NCI-H510A (cell line): ENCODE measurements around the gene TMEM209.
"Not testable (repeated sequence)": the region's sequence is repeated elsewhere in the genome, so short reads cannot be mapped to it uniquely, and the experiment has no call there.

ENCODE experiments used
- DNase-seq: peaks from one replicate; lab custom pipeline; 2025; lab: John Stamatoyannopoulos, UW

The TMEM209 gene

DNA sequence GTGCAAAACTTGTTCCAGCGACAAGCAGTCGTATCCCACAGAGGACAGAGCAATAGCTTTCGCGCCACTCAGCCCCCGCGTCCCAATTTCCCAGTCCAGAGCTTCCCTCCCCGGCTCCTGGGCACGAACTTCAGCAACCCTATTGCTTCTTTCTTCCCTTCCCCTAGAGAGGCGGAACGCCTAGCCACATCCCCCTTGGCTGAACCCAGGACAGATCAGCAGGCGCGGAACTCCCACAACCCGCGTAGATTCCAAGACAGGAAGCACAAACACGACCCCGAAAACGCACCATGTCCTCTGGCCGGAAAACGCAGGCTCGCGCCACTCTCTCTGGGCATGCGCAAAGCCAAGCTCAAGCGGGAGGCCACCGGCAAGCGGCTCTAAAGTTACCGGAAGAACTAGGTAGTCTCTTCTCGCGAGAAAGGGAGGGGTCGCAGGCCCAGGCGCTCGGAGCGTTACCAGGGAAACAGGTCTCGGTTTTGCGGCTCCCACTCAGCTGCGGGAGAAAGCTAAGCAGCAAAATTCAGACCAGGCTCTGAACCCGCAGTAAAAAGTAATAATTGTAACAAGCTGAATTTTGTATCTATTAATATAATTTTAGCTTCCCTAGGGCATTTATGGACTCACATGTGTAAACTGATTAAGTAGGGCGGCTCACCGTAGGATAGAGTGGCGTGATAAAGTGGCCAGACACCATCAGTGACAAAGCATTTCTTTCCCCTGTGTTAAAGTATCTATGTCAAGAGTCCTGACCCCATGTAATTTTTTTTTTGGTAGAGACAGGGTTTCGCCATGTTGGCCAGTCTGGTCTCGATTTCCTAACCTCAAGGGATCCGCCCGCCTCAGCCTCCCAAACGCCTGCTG lies at the start of gene TMEM209:
Gene TMEM209 (minus strand): TSS at position 323 of the 864 bp plus-strand sequence. CDS start 31 bp downstream, at position 292.
- peak; percentile 90 for DNase-seq

GRCh38 chr7:130254555-130254954 lies 49.3 kb upstream of the TMEM209 start:
- no peak for DNase-seq

GRCh38 chr7:130249626-130250025 lies 44.4 kb upstream of the TMEM209 start:
- not testable (repeated sequence) for DNase-seq

DNA sequence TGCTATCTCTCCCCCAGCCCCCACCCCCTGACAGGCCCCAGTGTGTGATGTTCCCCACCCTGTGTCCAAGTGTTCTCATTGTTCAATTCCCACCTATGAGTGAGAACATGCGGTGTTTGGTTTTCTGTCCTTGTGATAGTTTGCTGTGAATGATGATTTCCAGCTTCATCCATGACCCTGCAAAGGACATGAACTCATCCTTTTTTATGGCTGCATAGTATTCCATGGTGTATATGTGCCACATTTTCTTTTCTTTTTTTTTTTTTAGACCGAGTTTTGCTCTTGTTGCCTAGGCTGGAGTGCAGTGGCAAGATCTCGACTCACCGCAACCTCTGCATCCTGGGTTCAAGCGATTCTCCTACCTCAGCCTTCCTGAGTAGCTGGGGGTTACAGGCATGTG lies 43.6 kb upstream of the TMEM209 start:
- not testable (repeated sequence) for DNase-seq

DNA sequence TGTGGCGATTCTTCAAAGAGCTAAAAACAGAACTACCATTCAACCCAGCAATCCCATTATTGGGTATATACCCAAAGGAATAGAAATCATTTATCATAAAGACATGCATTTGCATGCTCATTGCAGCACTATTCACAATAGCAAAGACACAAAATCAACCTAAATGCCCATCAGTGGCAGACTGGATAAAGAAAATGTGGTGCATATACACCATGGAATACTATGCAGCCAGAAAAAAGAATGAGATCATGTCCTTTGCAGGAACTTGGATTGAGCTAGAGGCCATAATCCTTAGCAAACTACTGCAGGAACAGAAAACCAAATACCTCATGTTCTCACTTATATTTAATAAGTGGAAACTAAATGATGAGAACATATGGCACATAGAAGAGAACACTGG lies 41.3 kb upstream of the TMEM209 start:
- not testable (repeated sequence) for DNase-seq

GRCh38 chr7:130243486-130243885 lies 38.3 kb upstream of the TMEM209 start:
- DNase-seq: not testable (repeated sequence)

- no peak for DNase-seq
These were observed 37.2 kb upstream of the TMEM209 start for GRCh38 chr7:130242198-130243014.

- DNase-seq: no peak
These were observed 35.0 kb upstream of the TMEM209 start for GRCh38 chr7:130240240-130240639.

- DNase-seq: not testable (repeated sequence)
These were observed 31.2 kb upstream of the TMEM209 start for GRCh38 chr7:130236361-130236760.

- DNase-seq: no peak
These were observed 28.9 kb upstream of the TMEM209 start for GRCh38 chr7:130234078-130234477.

- no peak for DNase-seq
These were observed 27.0 kb upstream of the TMEM209 start for GRCh38 chr7:130232209-130232608.

DNA sequence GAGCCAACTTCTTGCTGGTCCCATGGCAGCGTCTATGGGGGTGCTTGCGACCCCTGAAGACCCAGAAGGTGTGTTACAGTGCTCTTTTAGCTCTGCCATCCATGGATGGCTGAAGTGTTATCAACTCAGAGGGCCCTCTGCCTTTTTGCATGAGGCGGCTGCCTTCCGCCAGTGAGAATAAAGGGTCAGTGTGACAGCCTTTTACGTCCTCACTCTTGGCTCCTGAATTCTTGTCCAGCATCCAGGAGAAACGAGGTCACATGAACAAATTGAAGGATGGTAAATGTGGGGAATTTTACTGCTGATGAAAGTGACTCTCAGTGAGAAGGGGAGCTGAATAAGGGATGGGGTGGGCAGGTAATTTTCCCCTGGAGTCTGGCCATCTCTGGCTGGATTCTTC lies 26.6 kb upstream of the TMEM209 start:
- DNase-seq: no peak

GRCh38 chr7:130229981-130230380 lies 24.8 kb upstream of the TMEM209 start:
- DNase-seq: not testable (repeated sequence)

DNA sequence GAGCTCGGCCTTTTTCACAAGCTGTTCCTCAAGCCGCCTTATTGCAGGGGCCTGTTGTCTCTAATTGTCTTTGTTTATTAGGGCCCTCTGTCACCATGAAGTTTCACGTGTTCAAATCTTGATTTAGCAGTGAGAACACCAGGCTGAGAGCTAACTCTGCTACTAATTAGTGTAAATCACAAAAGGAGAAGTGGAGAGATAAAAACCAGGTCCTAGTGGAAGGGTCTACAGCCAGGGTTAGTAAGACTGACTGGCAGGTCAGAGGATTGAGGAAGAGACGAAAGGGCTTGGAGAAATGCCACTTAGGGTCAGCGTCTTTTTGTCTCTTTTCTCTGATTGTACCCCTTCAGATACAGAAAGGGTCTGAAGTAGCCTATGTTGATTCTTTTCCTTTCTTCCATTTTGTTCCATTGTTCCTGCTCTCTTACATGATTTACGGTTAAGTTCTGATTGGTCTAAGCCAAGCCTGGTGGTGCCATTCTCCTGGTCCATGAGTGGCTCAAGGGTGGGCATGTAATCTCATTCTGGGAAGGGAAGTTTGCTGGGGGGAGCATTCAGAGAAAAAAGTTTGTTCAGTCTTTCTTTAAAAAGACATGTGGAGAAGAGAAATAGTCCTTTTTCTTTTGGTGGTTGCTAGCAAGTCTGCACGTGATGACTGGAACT lies 23.8 kb upstream of the TMEM209 start:
- DNase-seq: no peak

GRCh38 chr7:130227883-130228575 lies 22.8 kb upstream of the TMEM209 start:
- DNase-seq: no peak

GRCh38 chr7:130226333-130226732 lies 21.1 kb upstream of the TMEM209 start:
- no peak for DNase-seq

- DNase-seq: not testable (repeated sequence)
These were observed 19.7 kb upstream of the TMEM209 start for GRCh38 chr7:130224923-130225322.

DNA sequence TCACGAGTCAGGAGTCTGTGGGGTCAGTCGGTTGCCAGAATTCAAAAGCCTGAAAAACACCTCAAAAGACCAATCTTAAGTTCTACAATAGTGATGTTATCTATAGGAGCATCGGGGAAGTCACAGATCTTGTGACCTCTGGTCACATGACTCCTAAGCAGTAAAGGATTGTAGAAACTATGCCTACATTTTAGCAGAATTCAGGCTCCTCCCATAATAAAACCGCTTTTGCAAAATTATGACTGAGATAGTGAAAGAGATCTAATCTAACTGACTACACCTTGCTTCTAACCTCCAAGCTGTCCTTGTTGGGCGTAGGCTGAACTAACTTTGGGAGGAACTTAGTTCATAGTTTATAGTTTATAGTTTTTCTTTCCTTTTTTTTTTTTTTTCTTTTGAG lies 19.0 kb upstream of the TMEM209 start:
- no peak for DNase-seq

GRCh38 chr7:130223646-130224045 lies 18.4 kb upstream of the TMEM209 start:
- DNase-seq: no peak

DNA sequence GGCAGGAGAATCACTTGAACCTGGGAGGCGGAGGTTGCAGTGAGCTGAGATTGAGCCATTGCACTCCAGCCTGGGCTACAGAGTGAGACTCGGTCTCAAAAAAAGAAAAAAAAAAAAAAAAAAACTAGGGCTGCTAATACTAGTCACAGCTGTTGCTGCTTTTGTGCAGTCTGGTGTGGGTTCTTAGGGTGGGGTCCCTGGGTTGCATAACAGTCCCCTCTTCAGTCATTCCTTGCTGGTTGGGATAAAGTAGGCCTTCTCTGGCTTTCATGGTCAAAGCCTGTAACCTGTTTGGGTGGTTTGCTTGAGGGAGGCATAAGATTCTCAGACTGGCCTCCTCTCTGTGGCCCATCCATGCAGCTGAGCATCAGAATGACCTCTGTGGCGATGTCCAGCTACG lies 16.5 kb upstream of the TMEM209 start:
- DNase-seq: no peak

- DNase-seq: no peak
These were observed 14.7 kb upstream of the TMEM209 start for GRCh38 chr7:130219871-130220270.
